GM12872 (cell line): ENCODE measurements around the gene RPS27.

Source experiments
- TF ChIP-seq, protein P1 (sequence below): IDR thresholded peaks from 3 replicates; pipeline ENCODE4 v1.5.1; 2011; ENCODE audit warnings: low read depth, mild to moderate bottlenecking, low read length, moderate library complexity; ENCODE audit not compliant: insufficient read depth

The RPS27 gene

DNA sequence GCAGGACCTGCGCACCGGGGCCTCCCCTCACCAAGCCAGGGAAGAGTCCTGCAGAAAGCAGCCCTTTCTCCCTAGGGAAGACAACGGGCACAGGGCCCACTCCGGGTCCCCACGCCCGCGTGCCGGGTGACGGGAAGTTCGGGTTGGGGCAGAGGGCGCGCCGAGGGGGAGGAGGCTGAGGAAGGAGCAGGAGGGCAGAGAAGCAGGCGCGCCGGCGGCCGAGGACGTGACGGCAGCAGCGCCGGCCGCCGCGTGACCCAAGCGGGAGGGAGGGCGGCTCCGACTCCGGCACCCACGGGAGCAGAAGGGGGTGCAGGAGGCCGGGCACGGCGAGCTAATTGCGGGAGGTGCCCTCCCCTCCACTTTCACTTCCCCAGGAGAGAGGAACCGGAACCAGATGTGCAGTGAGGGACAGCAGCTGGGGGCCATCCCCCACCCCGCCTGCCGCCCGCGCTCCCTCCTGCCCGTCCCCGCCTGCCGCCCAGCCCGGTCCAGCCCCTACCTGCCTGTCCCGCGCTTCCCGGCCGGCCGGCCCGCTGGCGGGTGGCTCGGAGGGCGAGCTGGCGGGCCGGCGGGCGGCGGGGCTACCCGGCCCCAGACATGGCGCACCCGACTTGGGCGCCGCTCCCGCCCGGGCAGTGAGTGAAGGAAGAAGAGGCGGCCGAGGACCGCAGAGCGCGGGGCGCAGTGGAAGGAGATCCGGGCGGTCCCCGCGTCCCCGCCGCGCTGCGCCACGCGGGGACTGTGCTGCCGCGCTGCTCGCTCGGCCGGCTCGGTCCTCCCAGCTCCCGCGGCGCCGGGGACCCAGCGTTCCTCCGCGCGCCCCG, 44.6 kb upstream of the RPS27 start:
- TF ChIP-seq, protein P1, sequence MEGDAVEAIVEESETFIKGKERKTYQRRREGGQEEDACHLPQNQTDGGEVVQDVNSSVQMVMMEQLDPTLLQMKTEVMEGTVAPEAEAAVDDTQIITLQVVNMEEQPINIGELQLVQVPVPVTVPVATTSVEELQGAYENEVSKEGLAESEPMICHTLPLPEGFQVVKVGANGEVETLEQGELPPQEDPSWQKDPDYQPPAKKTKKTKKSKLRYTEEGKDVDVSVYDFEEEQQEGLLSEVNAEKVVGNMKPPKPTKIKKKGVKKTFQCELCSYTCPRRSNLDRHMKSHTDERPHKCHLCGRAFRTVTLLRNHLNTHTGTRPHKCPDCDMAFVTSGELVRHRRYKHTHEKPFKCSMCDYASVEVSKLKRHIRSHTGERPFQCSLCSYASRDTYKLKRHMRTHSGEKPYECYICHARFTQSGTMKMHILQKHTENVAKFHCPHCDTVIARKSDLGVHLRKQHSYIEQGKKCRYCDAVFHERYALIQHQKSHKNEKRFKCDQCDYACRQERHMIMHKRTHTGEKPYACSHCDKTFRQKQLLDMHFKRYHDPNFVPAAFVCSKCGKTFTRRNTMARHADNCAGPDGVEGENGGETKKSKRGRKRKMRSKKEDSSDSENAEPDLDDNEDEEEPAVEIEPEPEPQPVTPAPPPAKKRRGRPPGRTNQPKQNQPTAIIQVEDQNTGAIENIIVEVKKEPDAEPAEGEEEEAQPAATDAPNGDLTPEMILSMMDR = no peak

DNA sequence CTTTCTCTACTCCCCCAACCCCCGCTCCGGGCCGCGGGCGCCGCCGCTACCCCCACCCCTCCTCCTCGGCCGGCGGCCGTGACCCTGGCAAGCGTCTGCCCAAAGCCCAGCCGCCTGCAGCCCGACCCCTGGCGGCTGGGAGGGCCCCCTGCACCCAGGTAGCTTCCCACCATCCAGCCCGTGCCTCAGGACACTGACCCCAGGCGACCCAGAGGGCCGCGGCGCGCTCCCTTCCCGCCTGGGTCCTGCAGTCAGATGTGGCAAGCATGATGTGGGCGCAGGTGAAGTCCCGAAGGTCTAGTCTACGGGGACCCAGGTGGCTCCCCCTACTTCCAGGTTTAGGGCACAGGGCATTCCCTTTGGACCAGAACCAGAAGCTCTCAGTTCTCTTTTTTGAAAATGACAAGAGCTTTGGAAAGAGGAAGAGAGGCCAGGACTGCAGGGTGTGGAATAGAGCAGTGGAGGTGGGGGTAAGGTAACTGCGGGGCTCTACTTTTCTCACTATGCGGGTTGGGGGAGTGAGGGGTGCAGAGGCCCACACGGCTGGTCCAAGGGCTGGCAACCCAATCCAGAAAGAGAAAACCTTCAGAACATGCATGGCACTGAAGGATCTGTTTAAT, 43.8 kb upstream of the RPS27 start, which contains the start of gene DENND4B:
Gene DENND4B (minus strand): TSS at position 97 of the 620 bp plus-strand sequence. CDS start 2,344 bp downstream, outside the sequence.
- TF ChIP-seq, protein P1 = peak; percentile 90

GRCh38 chr1:153951183-153951582, 39.4 kb upstream of the RPS27 start:
- TF ChIP-seq, protein P1 = no peak

GRCh38 chr1:153951801-153952200, 38.8 kb upstream of the RPS27 start:
- TF ChIP-seq, protein P1 = no peak

GRCh38 chr1:153953859-153954365, 36.6 kb upstream of the RPS27 start:
- TF ChIP-seq, protein P1 = no peak

DNA sequence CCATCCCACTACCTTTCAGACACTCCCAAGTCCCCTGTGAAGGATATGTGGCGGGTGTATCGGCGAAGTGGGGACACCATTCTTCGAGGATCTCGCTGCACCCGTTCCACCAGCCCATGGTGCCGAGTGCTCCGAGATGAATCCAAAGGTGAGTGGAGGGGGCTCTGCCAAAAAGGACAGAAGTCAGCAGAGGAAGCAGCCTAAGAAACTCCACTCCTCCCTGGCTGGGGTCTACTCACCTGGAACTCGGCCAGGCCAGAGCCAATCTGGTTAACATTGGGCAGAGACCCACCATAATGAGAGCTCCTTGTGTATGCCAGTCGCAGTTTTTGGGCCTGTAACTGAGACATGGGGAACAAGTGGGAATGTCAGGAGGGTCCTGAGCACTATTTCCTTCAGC, 35.7 kb upstream of the RPS27 start:
- TF ChIP-seq, protein P1 = no peak

GRCh38 chr1:153956997-153957715, 33.4 kb upstream of the RPS27 start:
- TF ChIP-seq, protein P1 = no peak
